Hepatic stellate cell (primary cell): Measurements from ENCODE around the gene TP53I3.
"Not testable (repeated sequence)": the region's sequence is repeated elsewhere in the genome, so short reads cannot be mapped to it uniquely, and the experiment has no call there.

ENCODE experiments used
- DNase-seq: peaks from one replicate; pipeline ENCODE4 v3.0.0; 2011; ENCODE audit warnings: low spot score

The TP53I3 gene

DNA sequence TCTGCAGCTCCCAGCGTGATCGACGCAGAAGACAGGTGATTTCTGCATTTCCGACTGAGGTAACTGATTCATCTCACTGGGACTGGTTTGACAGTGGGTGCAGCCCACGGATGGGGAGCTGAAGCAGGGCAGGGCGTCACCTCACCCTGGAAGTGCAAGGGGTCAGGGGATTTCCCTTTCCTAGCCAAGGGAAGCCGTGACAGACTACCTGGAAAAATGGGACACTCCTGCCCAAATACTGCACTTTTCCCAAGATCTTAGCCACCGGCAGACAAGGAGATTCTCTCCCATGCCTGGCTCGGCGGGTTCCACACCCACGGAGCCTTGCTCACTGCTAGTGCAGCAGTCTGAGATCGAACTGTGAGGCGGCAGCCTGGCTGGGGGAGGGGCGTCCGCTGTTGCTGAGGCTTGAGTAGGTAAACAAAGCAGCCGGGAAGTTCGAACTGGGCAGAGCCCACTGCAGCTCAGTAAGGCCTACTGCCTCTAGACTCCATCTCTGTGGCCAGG is 10.6 kb upstream of the TP53I3 start:
- not testable (repeated sequence) for DNase-seq

DNA sequence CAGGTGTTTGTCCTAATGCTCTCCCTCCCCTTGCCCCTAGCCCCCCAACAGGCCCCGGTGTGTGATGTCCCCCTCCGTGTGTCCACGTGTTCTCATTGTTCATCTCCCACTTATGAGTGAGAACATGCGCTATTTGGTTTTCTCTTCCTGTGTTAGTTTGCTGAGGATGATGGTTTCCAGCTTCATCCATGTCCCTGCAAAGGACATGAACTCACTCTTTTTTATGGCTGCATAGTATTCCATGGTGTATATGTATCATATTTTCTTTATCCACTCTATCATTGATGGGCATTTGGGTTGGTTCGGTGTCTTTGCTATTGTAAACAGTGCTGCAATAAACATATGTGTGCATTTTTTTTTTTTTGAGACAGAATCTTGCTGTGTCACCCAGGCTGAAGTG is 8.6 kb upstream of the TP53I3 start:
- DNase-seq = not testable (repeated sequence)

DNA sequence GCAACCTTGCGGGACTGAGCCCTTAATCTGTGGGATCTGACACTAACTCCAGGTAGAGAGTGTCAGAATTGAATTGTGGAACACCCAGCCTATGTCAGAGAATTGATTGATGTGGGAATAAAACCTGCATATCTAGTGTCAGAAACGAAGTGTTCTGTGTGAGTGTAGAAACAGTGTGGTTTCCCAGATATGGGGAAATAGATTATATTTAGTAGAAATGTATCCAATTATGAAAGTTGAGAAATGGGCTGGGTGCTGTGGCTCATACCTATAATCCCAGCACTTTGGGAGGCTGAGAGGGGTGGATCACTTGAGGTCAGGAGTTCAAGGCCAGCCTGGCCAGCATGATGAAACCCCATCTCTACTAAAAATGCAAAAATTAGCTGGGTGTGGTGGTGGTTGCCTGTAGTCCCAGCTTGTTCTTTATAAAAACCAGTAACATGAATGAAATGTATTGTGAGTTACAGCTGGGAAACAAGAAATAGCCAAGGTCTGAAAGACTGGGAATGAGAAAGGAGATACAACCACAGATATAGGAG is 4.3 kb upstream of the TP53I3 start:
- no peak for DNase-seq

DNA sequence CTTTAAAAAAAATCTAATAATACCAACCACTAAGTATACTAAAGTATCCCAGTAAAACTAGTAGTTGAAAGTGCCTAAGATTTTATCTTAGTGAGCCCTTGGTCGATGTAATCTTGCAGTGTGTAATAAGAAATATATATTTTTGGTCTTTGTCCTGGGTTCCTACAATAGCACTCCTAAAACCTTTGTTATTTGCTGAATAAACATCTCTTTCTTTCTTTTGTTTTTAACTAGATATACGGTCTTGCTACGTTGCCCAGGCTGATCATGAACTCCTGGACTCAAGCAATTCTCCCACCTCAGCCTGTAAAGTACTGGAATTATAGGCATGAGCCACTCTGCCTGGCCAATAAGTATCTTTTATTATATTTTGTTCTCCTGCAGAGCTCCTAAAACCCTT is 2.4 kb upstream of the TP53I3 start:
- no peak for DNase-seq

DNA sequence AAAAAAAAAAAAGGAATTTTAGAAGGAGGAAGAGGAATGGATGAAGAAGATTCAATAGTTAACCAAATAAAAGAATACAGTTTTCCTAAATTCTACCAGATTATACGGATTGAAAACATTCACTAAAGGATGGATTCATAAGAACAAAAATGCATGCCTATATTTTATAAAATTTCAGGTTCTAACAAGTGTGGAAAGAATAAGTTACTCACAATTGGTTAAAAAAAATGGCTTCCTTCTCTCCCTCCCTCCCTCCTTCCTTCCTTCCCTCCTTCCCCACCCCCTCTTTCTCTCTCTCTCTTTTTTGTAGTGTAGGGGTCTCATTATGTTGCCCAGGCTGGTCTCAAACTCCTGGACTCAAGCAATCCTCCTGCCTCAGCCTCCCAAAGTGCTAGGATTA is 1.6 kb upstream of the TP53I3 start:
- no peak for DNase-seq

DNA sequence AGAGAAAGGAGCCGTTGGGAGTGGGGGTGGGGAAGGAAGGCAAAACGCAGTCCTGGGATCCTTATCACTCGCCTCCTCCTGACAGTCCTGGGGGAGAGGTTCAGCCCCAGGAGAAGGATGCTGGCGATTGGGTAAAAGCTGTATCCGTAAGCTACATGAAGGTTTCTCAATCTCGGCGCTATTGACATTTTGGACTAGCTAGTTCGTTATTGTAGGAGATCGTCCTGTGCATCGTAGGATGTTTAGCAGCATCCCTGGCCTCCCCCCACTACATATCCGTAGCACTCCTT is 511 bp upstream of the TP53I3 start:
- no peak for DNase-seq

DNA sequence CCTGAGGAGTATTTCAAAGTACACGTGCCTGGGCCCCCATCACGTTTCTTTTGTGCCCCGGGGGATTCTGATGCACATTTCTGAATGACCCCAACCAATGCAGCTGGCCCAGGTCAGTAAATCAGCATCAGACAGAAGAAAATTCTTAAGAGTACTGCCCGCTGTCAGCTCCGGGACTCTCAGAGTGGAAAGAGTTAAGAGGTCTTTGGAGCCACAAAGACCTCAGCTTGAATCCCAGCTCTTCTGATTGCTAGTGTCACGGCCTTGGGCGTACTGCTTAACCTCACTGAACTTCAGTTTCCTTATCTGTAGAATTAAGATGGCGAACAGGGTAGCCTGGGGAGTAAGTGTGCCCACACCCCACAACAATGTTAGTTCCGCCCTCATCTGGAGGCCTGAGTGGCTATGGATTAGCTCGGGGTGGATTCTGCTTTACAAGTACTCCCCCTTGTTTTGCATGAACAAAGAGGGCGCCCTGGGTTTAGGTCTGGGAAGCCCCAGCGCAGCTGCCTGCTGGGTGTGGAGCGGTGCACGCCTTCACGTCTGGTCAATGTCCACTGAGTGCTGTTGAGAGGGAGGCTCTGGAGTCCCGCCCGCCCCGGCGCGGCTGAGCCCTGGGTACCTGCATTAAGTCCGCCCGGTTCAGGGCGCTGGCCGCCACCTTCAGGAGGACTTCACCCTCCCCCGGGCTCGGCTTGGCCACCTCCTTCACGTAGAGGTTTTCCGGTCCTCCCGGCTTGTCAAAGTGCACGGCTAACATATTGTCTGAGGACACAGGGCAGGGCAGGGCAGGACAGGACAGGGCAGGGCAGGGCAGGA is 858 bp downstream of the TP53I3 start:
- peak; percentile 82 for DNase-seq

DNA sequence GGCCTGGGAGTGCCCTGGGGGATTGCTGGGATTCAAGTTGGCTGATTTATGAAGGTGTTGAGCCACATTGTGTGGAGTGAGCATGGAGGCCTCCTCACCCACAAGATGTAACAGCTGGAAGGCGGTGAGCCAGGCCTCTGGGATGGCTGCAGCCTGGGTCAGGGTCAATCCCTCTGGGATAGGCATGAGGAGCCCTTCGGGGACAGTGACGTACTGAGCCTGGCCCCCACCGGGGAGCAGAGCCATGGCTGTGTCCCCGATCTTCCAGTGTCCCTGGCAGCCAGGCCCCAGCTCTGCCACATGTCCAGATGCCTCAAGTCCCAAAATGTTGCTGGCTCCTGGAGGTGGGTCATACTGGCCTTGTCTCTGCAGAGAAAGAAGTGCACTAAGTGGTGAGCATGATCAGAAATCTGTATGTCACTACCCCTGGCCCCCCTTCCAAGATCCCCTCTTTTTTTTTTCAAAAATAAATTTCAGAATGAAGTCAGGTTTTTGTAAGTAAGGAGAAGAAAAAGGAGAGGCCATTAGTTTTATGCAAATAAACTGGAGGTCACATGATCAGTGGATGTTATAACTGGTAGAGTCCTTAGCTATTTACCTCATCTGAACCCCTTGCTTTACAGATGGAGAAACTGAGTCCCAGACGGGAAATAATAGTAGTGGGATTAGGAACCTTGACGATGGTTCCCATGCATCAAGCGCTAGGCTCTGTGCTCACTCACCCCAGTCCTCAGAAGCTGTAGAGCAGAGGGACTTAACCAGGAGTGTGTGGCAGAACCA is 1.7 kb downstream of the TP53I3 start:
- no peak for DNase-seq

DNA sequence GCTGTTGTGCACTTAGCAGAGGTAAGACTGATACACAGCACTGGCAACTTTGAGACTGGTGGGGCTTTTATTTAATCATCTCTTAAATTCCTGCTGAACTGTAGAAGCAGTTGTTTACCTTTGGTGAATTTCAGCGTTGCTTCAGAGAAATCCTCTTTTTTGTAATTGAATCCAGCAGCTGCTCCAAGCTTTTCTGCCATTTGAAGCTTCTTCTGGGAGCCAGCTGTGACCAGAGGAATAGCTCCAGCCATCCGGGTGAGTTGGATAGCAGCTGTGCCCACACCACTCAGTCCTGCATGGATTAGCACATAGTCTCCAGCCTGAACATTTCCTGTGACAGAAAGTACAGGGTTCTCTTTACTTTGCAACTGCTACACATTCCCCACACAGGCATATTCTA is 3.9 kb downstream of the TP53I3 start:
- no peak for DNase-seq

DNA sequence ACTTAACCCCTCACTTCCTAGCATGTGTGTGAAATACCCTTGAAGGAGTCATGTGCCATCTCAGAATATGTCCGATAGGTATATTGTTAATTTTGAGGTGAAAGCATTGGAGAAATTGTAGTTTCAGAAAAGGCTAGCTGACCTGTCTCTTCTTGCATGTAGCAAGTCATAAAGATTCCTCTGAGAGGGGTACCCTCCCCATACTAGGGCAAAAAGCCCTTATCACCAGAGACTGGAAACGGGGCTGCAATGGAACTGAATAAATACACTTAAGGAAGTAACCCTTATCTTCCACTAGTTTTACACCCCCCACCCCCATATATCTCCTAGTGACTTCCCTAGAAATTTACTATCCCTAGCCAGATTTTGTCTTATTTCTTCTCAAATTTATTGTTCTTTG is 6.8 kb downstream of the TP53I3 start:
- no peak for DNase-seq

DNA sequence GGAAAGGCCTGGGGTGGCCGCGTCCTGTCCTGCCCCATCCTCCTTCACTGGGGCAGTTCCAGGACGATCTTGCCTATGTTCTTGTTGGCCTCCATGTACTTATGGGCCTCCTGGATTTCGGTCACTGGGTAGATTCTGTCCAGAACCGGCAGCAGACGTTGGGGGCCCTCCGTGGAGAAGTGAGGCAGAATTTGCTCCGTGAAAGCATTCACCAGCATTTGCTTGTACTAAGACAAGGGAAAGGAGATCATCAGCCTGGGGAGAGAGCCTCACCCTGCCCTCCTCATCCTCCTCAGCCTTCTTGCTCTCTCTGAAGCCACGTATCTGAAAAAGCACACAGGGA is 7.1 kb downstream of the TP53I3 start:
- no peak for DNase-seq

DNA sequence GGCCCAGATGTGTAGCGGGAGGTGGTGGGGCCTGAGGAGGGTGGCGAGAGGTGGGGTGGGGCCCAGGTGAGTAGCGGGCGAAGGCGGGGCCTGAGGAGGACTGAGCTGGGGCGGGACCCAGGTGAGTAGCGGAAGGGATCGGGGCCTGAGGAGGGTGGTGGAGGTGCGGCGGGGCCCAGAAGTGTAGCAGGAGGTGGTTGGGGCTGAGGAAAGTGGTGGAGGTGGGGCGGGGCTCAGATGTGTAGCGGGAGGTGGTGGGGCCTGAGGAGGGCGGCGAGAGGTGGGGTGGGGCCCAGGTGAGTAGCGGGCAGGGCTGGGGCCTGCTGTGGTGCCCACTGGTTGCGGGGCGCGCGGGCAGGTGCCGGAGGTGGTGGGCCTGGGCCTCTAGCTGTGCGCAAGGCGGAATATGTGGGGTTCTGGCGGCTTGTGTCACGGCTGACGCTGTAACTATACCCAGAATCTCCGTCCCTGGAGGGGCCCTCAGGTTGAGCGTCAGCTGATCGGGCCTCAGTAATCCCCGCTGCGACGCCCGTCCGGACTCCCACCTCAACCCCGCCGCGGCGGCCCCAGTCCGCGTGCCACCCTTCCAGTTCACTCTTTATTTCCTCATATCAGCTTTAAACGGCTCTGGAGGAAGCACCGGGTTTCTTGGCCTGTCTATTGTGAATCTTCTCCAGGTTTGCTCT is 7.6 kb downstream of the TP53I3 start:
- peak; percentile 14 for DNase-seq

DNA sequence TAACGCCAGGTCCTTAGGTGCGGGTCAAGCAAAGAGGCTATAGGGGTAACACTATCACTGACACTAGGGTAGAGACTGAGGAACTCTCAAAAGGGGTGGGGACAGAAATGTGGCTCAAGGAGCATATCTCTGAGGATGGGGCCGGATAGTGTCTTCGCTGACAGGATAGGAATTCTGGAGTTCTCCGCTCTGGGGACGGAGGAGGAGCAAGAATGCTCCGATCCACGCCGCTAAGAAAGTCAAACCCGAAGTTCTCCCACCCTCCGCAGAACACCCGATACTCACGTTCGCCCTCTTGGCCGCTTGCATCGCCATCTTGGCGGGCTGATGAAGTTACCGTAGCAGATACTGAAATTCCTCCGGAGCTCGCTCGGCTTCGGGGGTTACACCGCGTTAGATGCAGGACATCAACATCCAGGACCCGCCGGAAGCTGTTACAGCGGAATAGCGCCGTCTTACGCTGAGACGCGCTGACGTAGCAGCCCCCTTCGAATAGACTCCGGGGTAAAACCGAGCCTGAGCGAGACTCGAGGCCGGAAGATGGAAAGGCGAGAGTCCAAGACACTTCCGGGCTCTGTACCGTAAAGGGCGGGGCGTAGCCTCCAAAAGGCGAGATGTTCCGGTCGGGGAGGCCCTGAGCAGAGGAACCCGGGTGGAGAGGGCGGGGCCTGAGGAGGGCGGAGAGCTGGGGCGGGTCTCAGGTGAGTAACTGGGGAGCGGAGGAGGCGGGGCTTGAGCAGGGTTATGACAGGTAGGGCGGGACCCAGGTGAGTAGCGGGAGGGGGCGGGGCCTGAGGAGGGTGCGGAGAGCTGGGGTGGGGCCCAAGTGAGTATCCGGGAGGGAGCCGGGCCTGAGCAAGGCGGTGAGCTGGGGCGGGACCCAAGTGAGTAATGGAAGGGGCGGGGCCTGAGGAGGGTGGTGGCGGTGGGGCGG is 8.5 kb downstream of the TP53I3 start, which contains the start of gene SF3B6:
Gene SF3B6, minus strand, starts transcription at position 412 of the 934 bp plus-strand sequence. Its CDS starts 97 bp downstream, at position 315.
- peak; percentile 92 for DNase-seq

DNA sequence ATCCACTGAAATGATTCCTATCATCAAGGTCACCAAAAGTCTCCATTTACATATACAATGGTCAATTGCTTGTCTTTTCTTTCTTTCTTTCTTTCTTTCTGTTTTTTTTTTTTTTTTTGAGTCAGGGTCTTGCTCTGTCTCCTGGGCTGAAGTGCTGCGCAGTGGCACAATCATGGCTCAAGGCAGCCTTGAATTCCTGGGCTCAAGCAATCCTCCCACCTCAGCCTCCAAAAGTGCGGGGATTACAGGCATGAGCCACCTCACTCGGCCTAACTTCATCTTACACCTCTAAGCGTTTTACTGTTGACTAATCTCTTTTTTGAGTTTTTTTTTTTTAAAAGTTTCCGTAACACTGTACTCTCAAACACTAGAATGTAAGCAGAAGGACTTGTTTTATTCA is 9.4 kb downstream of the TP53I3 start:
- DNase-seq = no peak

DNA sequence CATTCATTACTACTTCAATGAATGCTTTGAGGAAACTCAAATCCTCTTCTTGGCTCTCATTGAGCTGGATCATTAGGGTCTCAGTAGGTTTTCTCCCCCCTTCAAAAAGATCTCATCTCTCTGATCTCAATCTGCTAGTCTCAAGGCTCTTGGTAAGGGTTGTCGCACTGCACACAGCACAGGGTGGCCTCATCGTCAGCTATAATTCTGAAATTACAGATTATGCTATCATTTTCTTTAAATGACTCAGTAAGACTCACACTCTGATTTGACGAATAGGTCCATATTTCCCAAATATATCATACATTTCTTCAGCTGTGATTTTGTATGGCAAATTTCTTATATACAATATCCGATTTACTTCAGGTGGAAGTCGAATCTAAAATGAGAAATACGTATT is 10.8 kb downstream of the TP53I3 start:
- DNase-seq = no peak

DNA sequence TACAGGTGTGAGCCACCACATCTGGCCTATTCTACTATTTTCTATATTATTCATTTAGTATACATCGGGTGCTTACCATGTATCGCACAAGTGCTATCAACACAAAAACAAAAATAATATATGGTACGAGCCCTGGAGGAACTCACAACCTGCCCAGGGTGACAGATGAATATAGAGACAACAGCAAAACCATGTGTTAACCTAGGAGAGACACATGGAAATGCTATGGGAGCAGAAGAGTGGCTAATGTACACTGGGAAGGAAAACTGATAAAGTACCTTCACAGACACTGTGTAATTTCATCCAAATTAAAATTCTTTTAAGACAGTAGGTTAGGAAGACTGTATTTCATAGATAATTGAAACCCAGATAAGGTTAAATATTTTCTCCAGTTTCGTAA is 12.4 kb downstream of the TP53I3 start:
- no peak for DNase-seq

DNA sequence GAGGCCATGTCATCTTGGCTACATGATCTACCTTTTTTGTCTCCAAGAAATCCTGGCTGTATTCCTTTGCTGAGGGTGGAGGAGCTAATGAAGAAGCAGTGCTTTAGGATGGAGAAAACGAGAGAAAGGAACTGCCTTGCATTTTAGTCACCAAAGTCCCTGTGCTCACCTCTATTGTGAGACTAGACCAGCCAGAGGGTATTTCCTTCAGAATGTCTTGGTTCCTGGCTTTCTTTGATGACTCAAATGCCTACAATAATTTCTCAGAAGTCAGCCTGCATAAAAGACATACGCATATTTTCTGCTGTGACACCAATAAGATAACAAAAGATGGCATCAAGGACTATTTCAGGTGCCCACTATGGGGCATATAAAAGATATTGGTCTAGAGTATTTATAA is 19.3 kb downstream of the TP53I3 start:
- no peak for DNase-seq

DNA sequence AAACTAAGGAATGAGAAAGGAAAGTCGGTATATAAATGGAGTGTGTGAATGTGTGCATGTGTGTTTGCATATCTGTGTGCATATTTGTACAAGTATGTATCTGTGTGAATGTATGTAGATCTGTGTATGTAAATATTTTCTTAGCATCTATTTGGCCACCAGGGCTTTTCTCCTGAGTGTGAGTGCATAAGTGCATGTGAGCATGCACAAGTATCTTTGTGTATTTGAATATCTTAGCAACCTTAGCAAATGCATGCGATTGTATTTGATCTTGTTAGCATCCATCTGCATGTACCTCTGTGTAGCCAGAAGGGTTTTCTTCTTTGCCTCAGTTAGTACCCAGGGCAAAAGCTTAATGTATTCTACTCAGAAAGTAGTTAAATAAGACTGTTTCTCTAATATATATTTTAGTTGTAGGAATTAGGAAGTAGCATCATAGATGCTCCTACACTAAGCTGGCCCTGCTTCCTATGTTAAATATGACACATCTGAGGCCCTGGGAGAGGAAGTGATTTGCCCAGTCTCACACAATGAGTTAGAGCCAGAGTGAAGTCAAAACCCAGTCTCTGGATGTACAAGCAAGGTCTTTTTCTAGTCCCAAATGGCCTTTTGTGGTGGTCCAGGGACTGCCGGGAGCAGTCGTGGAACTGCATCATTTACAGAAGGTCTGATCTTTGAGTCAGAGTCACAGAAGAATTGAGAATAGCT is 25.9 kb downstream of the TP53I3 start:
- no peak for DNase-seq

DNA sequence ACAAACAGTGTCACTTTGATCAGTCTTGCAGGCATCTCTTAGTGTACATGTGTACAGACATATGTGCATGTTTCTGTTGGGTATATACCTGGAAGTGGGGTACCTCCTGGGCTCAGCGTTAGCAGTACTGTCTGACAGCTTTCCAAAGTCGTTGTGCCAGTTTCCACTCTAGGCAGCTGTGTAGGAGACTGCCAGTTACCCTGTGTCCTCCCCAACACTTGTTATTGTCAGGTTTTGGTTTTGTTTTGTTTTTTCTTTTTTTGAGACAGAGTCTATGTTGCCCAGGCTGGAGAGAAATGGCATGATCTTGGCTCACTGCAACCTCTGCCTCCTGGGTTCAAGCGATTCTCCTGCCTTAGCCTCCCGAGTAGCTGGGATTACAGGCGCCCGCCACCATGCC is 28.9 kb downstream of the TP53I3 start:
- DNase-seq = no peak

DNA sequence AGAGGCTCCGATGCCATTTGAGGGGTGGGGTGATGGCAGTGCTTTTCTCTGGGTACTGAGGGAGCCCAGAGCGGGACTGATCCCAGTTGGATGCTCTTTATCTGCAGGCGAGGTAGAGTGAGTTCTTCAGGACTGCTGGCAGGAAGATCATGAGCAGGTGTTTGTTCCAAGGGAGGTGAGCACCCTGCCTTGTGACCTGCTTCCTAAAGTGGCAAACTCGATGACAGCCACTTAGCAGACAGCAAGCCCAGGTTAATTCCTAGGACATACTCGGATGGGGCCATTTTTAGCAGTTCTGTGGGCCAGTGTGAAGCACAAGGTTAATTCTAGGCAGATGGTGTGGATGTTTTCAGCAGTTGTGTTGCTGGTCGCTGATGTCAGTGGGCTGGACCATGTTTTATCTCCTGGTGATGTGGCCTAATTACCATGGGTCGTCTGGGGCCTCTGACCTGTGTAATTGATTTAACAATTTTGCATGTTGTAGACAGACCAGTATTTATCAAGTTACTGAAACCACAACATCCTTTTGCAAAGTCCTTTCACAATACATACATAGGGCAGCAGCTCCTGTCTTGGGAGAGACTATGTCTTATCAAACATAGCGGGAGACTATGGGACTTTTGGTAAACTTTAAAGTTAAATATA is 30.1 kb downstream of the TP53I3 start:
- no peak for DNase-seq
